Measurements from ENCODE around the gene CACNA2D2.

CACNA2D2 gene

GRCh38 chr3:50454481-50455070 lies 48.9 kb downstream of the CACNA2D2 start:
- no peak for DNase-seq

GRCh38 chr3:50453907-50454306 lies 49.5 kb downstream of the CACNA2D2 start:
- no peak for DNase-seq

GRCh38 chr3:50450209-50450921 lies 53.1 kb downstream of the CACNA2D2 start:
- peak; percentile 65 for DNase-seq

GRCh38 chr3:50448752-50449539 lies 54.5 kb downstream of the CACNA2D2 start:
- no peak for DNase-seq

GRCh38 chr3:50447290-50447840 lies 56.1 kb downstream of the CACNA2D2 start:
- no peak for DNase-seq

- DNase-seq, result no peak
Measured at GRCh38 chr3:50445919-50446318, 57.5 kb downstream of the CACNA2D2 start.

GRCh38 chr3:50444782-50445181 lies 58.7 kb downstream of the CACNA2D2 start:
- no peak for DNase-seq

- no peak for DNase-seq
Measured at GRCh38 chr3:50444213-50444612, 59.2 kb downstream of the CACNA2D2 start.

GRCh38 chr3:50442945-50443579 lies 60.4 kb downstream of the CACNA2D2 start:
- no peak for DNase-seq

- no peak for DNase-seq
Measured at GRCh38 chr3:50441424-50442217, 61.8 kb downstream of the CACNA2D2 start.

- peak; percentile 81 for DNase-seq
Measured at GRCh38 chr3:50436114-50436674, 67.2 kb downstream of the CACNA2D2 start.

GRCh38 chr3:50435371-50436113 lies 67.9 kb downstream of the CACNA2D2 start:
- peak; percentile 67 for DNase-seq

GRCh38 chr3:50433954-50434353 lies 69.5 kb downstream of the CACNA2D2 start:
- no peak for DNase-seq

GRCh38 chr3:50430950-50431435 lies 72.4 kb downstream of the CACNA2D2 start:
- DNase-seq, result peak; percentile 20

- peak; percentile 13 for DNase-seq
Measured at GRCh38 chr3:50430191-50430590, 73.2 kb downstream of the CACNA2D2 start.

GRCh38 chr3:50428007-50428633 lies 75.3 kb downstream of the CACNA2D2 start:
- peak; percentile 71 for DNase-seq

- DNase-seq, result no peak
Measured at GRCh38 chr3:50427217-50427616, 76.2 kb downstream of the CACNA2D2 start.

GRCh38 chr3:50425911-50426310 lies 77.5 kb downstream of the CACNA2D2 start:
- no peak for DNase-seq

GRCh38 chr3:50423543-50423942 lies 79.9 kb downstream of the CACNA2D2 start:
- DNase-seq, result no peak

- DNase-seq, result no peak
Measured at GRCh38 chr3:50422153-50422552, 81.3 kb downstream of the CACNA2D2 start.

Data from hematopoietic multipotent progenitor cell treated with erythropoietin and hydrocortisone succinate and interleukin-3 and kit ligand, for 4 days (in vitro differentiated cells).